WTC11 (cell line): Measurements from ENCODE around the gene MANF. TPM values are rescaled to one million over a fixed set of nuclear protein-coding genes. Genes with fewer than 3 reads are reported as not detected.

Source experiments
- ATAC-seq: fragments of 200-7000 bp; cut with Tn5 transposase; 2 replicates; pipeline ENCODE4 v1.10.0; 2021; ENCODE audit warnings: mild to moderate bottlenecking, moderate library complexity
- CTCF ChIA-PET: fragments of 300-600 bp; sonication (Branson Sonifier 250); formaldehyde crosslinking; loops from one replicate; lab custom pipeline; 2021; ENCODE audit warnings: antibody characterized with exemption; lab: Charles Lee
- POLR2A ChIA-PET: fragments of 350-600 bp; sonication (Branson Sonifier 250); formaldehyde crosslinking; loops from one replicate; lab custom pipeline; 2021; ENCODE audit warnings: antibody characterized with exemption; lab: Charles Lee
- DNase-seq: peaks from one replicate; pipeline ENCODE4 v3.0.0; 2021; ENCODE audit warnings: low spot score
- H3K27ac Mint-ChIP-seq: 2 replicates; pipeline ENCODE4 v1.8.0; 2021; ENCODE audit warnings: mixed read lengths
- H3K27me3 Mint-ChIP-seq: 2 replicates; pipeline ENCODE4 v1.8.0; 2021; ENCODE audit warnings: low read depth, mild to moderate bottlenecking, moderate library complexity, mixed read lengths
- H3K36me3 Mint-ChIP-seq: 2 replicates; pipeline ENCODE4 v1.8.0; 2021; ENCODE audit warnings: mixed read lengths
- H3K4me1 Mint-ChIP-seq: 2 replicates; pipeline ENCODE4 v1.8.0; 2022; ENCODE audit warnings: mixed read lengths
- H3K4me3 Mint-ChIP-seq: 2 replicates; pipeline ENCODE4 v1.8.0; 2021; ENCODE audit warnings: mild to moderate bottlenecking, moderate library complexity, mixed read lengths
- H3K9me3 Mint-ChIP-seq: 2 replicates; pipeline ENCODE4 v1.8.0; 2021; ENCODE audit warnings: mixed read lengths
- ATF3 ChIP-seq: sonication (generic); formaldehyde crosslinking; conservative IDR thresholded peaks from 2 replicates; pipeline ENCODE4 v1.8.1; 2022; ENCODE audit warnings: mild to moderate bottlenecking, missing genetic modification reagents
- ELF4 ChIP-seq: sonication (generic); formaldehyde crosslinking; IDR thresholded peaks from 2 replicates; pipeline ENCODE4 v1.8.1; 2022; ENCODE audit warnings: low read depth, mild to moderate bottlenecking, moderate library complexity, missing genetic modification reagents
- EMX1 ChIP-seq: fragments of 250-450 bp; sonication (Bioruptor Pico); IDR thresholded peaks from 2 replicates; pipeline ENCODE4 v1.8.0; 2021; ENCODE audit warnings: mild to moderate bottlenecking
- ESRRA ChIP-seq: sonication (generic); formaldehyde crosslinking; IDR thresholded peaks from 2 replicates; pipeline ENCODE4 v1.8.1; 2022; ENCODE audit warnings: mild to moderate bottlenecking, missing genetic modification reagents, borderline replicate concordance
- NR3C1 ChIP-seq: sonication (generic); formaldehyde crosslinking; conservative IDR thresholded peaks from 2 replicates; pipeline ENCODE4 v1.8.1; 2023; ENCODE audit warnings: low read depth, mild to moderate bottlenecking, missing genetic modification reagents
- PRDM15 ChIP-seq: sonication (generic); formaldehyde crosslinking; IDR thresholded peaks from 2 replicates; pipeline ENCODE4 v1.8.0; 2022; ENCODE audit warnings: missing genetic modification reagents
- RORB ChIP-seq: fragments of 250-450 bp; sonication (Bioruptor Pico); IDR thresholded peaks from 2 replicates; pipeline ENCODE4 v1.9.0; 2021; ENCODE audit warnings: mild to moderate bottlenecking
- SMAD3 ChIP-seq: sonication (generic); formaldehyde crosslinking; IDR thresholded peaks from 2 replicates; pipeline ENCODE4 v1.8.0; 2022; ENCODE audit warnings: missing genetic modification reagents, mild to moderate bottlenecking, borderline replicate concordance
- TP53 ChIP-seq: sonication (generic); formaldehyde crosslinking; IDR thresholded peaks from 2 replicates; pipeline ENCODE4 v1.8.1; 2023; ENCODE audit warnings: mild to moderate bottlenecking, missing genetic modification reagents
- ZNF317 ChIP-seq: sonication (generic); formaldehyde crosslinking; IDR thresholded peaks from 2 replicates; pipeline ENCODE4 v1.8.1; 2023; ENCODE audit warnings: low read depth, mild to moderate bottlenecking, moderate library complexity, missing genetic modification reagents, borderline replicate concordance
- ZNF396 ChIP-seq: fragments of 250-450 bp; sonication (Bioruptor Pico); IDR thresholded peaks from 2 replicates; pipeline ENCODE4 v1.8.0; 2021; ENCODE audit warnings: mild to moderate bottlenecking, moderate library complexity, borderline replicate concordance
- total RNA-seq: library from RNA; stranded (reverse); gene quantifications from 3 replicates; pipeline ENCODE4 v1.2.3, GENCODE V29; 2021
- TF ChIP-seq, protein P1 (sequence below): sonication (generic); formaldehyde crosslinking; IDR thresholded peaks from 2 replicates; pipeline ENCODE4 v1.8.1; 2022; ENCODE audit warnings: mild to moderate bottlenecking, moderate library complexity, missing genetic modification reagents
- TF ChIP-seq, protein P2 (sequence below): fragments of 250-450 bp; sonication (Bioruptor Pico); IDR thresholded peaks from 2 replicates; pipeline ENCODE4 v1.9.0; 2021; ENCODE audit warnings: mild to moderate bottlenecking

MANF gene
- total RNA-seq, 1 experiment from 2014 or later = 121 TPM

DNA sequence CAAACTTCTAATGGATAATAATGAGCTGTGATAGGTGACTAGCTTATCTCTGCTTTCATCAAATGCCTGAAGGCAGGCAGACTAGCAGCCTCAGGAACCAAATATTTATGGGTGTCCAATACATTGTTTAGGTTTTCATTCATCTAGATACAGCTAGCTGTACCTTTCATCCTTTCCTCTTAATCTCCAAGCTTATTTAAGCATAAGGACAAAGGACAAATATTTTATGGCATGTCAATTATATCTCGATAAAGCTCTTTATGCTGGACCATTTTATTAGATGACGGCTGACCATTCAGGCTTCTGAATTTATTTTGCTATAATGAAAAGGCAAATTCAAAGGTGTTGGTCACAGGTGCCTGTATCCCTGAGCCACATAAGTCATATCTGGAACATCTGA, 22.9 kb downstream of the MANF start:
- CTCF ChIA-PET = interaction anchor here (1.1 kb wide), 1 partner anchor 27 kb away, joined by 3 read pairs; no protein-coding TSS in a partner anchor
- no peaks in the 10 kb centered on the region for H3K9me3 Mint-ChIP-seq
- no peak overlapping the region for H3K27ac Mint-ChIP-seq
- POLR2A ChIA-PET = interaction anchor here (0.7 kb wide), 1 partner anchor 1006 kb away, joined by 6 read pairs; no protein-coding TSS in a partner anchor
- H3K4me1 Mint-ChIP-seq = no peaks in the 10 kb centered on the region
- peaks cover 33% of the 10 kb centered on the region for H3K36me3 Mint-ChIP-seq
- no peaks in the 10 kb centered on the region for H3K27me3 Mint-ChIP-seq
- no peak for ATAC-seq
- DNase-seq = no peak
- H3K4me3 Mint-ChIP-seq = no peak overlapping the region
- no peak for TF ChIP-seq SMAD3
- TF ChIP-seq, protein P1, sequence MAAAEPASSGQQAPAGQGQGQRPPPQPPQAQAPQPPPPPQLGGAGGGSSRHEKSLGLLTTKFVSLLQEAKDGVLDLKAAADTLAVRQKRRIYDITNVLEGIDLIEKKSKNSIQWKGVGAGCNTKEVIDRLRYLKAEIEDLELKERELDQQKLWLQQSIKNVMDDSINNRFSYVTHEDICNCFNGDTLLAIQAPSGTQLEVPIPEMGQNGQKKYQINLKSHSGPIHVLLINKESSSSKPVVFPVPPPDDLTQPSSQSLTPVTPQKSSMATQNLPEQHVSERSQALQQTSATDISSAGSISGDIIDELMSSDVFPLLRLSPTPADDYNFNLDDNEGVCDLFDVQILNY (CRISPR knock-in tag) = no peak
- TF ChIP-seq TP53 = no peak
- no peak for TF ChIP-seq ATF3 (CRISPR knock-in tag)
- no peak for TF ChIP-seq RORB (CRISPR knock-in tag)

- H3K36me3 Mint-ChIP-seq = peaks cover 37% of the 10 kb centered on the region
- ChIA-PET CTCF (interaction anchor here (1.1 kb wide), 1 partner anchor 26 kb away, joined by 3 read pairs; no protein-coding TSS in a partner anchor), POLR2A (no interaction called here)
- H3K4me1 Mint-ChIP-seq = no peaks in the 10 kb centered on the region
- DNase-seq (no peak), ATAC-seq (no peak)
- no peak overlapping the region for H3K4me3 Mint-ChIP-seq
- no peaks in the 10 kb centered on the region for H3K27me3 Mint-ChIP-seq
- H3K27ac Mint-ChIP-seq = no peak overlapping the region
- TF ChIP-seq ZNF396 (CRISPR knock-in tag) = no peak
- no peaks in the 10 kb centered on the region for H3K9me3 Mint-ChIP-seq
Observed at GRCh38 chr3:51408813-51409212, 23.7 kb downstream of the MANF start.

GRCh38 chr3:51422211-51422610, 37.1 kb downstream of the MANF start:
- Mint-ChIP-seq H3K4me1 (peaks cover 9% of the 10 kb centered on the region), H3K9me3 (no peaks in the 10 kb centered on the region), H3K4me3 (no peak overlapping the region), H3K27ac (no peak overlapping the region; the same call in 1 of the 2 replicates), H3K36me3 (peaks cover 36% of the 10 kb centered on the region), H3K27me3 (no peaks in the 10 kb centered on the region)
- CTCF ChIA-PET = interaction anchor here (2.8 kb wide), 1 partner anchor 12 kb away, joined by 11 read pairs; no protein-coding TSS in a partner anchor
- no peak for DNase-seq
- ATAC-seq = no peak
- TF ChIP-seq ZNF317 (CRISPR knock-in tag) = no peak
- TF ChIP-seq ELF4 (CRISPR knock-in tag) = no peak
- TF ChIP-seq, protein P2, sequence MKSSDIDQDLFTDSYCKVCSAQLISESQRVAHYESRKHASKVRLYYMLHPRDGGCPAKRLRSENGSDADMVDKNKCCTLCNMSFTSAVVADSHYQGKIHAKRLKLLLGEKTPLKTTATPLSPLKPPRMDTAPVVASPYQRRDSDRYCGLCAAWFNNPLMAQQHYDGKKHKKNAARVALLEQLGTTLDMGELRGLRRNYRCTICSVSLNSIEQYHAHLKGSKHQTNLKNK (CRISPR knock-in tag) = no peak
- no peak for TF ChIP-seq TP53
- TF ChIP-seq, all 79 proteins: peak for 0
- POLR2A ChIA-PET = no interaction called here

- Mint-ChIP-seq H3K4me3 (no peak overlapping the region), H3K4me1 (no peaks in the 10 kb centered on the region), H3K9me3 (no peaks in the 10 kb centered on the region), H3K27ac (no peak overlapping the region), H3K27me3 (no peaks in the 10 kb centered on the region), H3K36me3 (peaks cover 33% of the 10 kb centered on the region)
- no peak for DNase-seq
- TF ChIP-seq SMAD3 (no peak), ESRRA (CRISPR knock-in tag) (no peak), ZNF396 (CRISPR knock-in tag) (no peak), NR3C1 (CRISPR knock-in tag) (no peak)
- ChIA-PET CTCF (no interaction called here), POLR2A (no interaction called here)
- no peak for ATAC-seq
Observed at GRCh38 chr3:51426921-51427320, 41.8 kb downstream of the MANF start.

- H3K27me3 Mint-ChIP-seq = no peaks in the 10 kb centered on the region
- CTCF ChIA-PET = no interaction called here
- H3K36me3 Mint-ChIP-seq = peaks cover 36% of the 10 kb centered on the region
- no peak overlapping the region for H3K27ac Mint-ChIP-seq
- TF ChIP-seq ESRRA (CRISPR knock-in tag) (no peak), PRDM15 (no peak), EMX1 (CRISPR knock-in tag) (no peak)
- POLR2A ChIA-PET = no interaction called here
- DNase-seq (no peak), ATAC-seq (no peak)
- no peak overlapping the region for H3K4me3 Mint-ChIP-seq
- H3K9me3 Mint-ChIP-seq = no peaks in the 10 kb centered on the region
- H3K4me1 Mint-ChIP-seq = no peaks in the 10 kb centered on the region
Observed at GRCh38 chr3:51429138-51429537, 44.0 kb downstream of the MANF start.
